Effector memory CD4-positive, alpha-beta T cell (primary cell): ENCODE data around the gene NEU2.

Experiments
- DNase-seq, 3 donors: peaks; one replicate each; pipeline ENCODE4 v3.0.0-alpha.2; 2020
- H3K27ac ChIP-seq: 2 replicates; pipeline ENCODE4 v1.7.0; 2013; ENCODE audit warnings: mild to moderate bottlenecking, low read length, moderate library complexity; ENCODE audit not compliant: insufficient read depth, poor library complexity, severe bottlenecking
- H3K27me3 ChIP-seq: replicated peaks from 2 replicates; pipeline ENCODE4 v1.7.0; 2013; ENCODE audit warnings: mild to moderate bottlenecking, low read length; ENCODE audit not compliant: insufficient read depth, control insufficient read depth, poor library complexity, severe bottlenecking
- H3K36me3 ChIP-seq: 2 replicates; pipeline ENCODE4 v1.7.0; 2013; ENCODE audit warnings: mild to moderate bottlenecking, low read length, moderate library complexity; ENCODE audit not compliant: control insufficient read depth, insufficient read depth
- H3K4me1 ChIP-seq: 2 replicates; pipeline ENCODE4 v1.7.0; 2013; ENCODE audit warnings: low read length, mild to moderate bottlenecking; ENCODE audit not compliant: control insufficient read depth, insufficient read depth, poor library complexity, severe bottlenecking
- H3K4me3 ChIP-seq: 2 replicates; pipeline ENCODE4 v1.7.0; 2013; ENCODE audit warnings: low read length, low read depth, mild to moderate bottlenecking; ENCODE audit not compliant: insufficient read depth, poor library complexity, severe bottlenecking
- H3K9me3 ChIP-seq: 2 replicates; pipeline ENCODE4 v1.7.0; 2013; ENCODE audit warnings: mild to moderate bottlenecking, low read length, moderate library complexity; ENCODE audit not compliant: control insufficient read depth
- total RNA-seq, 3 donors: gene quantifications; one replicate each; lab custom pipeline; 2026; lab: John Stamatoyannopoulos, UW

NEU2 gene
- 0 reads per million in 3 donors for total RNA-seq

DNA sequence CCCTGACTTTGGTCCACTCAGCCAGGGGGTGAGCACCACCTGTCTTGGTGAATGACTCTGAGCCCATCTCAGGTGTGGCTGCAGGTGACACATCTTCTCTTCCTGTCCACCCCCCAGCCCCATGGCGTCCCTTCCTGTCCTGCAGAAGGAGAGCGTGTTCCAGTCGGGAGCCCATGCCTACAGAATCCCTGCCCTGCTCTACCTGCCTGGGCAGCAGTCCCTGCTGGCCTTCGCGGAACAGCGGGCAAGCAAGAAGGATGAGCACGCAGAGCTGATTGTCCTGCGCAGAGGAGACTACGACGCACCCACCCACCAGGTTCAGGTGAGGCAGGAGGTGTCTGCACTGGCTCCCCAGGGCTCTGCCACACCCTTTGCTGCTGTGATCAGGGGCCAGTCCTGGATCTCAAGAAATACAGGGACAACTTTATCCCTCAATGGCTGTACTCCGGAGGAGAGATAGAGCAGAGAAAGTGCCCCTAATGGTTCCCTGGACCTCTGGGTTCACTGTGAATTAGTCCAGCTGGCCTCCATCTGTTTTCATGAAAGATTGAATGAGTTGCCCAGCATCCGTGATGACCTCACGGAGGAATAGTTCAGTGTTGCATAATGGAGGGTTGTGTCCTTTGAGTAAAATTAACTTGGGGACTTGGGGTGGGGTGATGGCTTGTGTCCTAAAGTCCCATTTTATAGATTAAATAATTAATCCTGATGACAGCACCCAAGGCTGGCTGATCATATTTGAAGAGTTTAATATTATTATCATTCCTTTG is at the start of gene NEU2:
NEU2 (plus strand) TSS at position 122 of the 770 bp plus-strand sequence; CDS start at position 122, 0 bp downstream.
- Histone ChIP-seq H3K27ac (no peak within 1 kb of the TSS), H3K4me1 (no peaks in the 10 kb centered on the region), H3K4me3 (no peak within 1 kb of the TSS), H3K27me3 (no peaks in the 10 kb centered on the region), H3K36me3 (no peaks in the 10 kb centered on the region), H3K9me3 (no peaks in the 10 kb centered on the region)
- no peak for DNase-seq

DNA sequence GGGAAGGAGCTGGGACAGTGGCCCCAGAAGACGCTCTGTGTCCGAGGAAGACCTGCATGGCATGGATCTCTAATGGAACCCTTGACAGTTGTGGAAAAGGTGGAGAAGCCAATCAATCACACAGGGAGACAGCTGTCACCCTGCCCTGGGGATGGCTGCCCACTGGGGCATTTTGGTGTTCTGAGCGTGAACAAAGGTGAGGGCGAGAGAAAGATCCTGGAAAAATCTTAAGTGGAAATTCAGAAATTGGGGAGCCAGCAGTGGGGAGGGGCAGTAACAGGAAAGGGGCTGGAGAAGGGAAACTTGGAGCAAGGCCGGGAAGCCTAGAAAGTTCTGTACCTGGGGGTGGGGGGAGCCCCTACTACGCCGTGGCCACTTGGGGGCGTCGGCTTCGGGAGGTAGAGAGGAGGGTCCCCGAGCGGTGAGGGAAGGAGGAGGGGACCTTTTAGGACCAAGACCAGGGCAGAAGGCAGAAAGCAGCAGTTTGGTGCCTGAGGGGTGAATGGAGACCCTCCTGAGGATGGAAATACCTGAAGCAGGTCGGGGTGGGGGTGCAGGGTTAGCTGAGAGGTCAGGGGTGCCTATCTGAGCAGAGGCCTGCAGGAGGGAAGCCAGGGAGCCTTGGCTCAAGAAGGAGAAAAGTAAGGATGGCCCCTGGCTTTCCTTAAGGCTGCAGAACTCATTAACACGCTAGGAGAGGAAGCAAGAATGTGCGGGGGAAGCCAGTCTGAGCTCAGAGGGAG is 49.4 kb upstream of the NEU2 start:
- Histone ChIP-seq H3K9me3 (no peaks in the 10 kb centered on the region), H3K27ac (no peak overlapping the region), H3K4me3 (no peak overlapping the region), H3K36me3 (no peaks in the 10 kb centered on the region), H3K4me1 (no peaks in the 10 kb centered on the region), H3K27me3 (no peaks in the 10 kb centered on the region)
- no peak for DNase-seq

DNA sequence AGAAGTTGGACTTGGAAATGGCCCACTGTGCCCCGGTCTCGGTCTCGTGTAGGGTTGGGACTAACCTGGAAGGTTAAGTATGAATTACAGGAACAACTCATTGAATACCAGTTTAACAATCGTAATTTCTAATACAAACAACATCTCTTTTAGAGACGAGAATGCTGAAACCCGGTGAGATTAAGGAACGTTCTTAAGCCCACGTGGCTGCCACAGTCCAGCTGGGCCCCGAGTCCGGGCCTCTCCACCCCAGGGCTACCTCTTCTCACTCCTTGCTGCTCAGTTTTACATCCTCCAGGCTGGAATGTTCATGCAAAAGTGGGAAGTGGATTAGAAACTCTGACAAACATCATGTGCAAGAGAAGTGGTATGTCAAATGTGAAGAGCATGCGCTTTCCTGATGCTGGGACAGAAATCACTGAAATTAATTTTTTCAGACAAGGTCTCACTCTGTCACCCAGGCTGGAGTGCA is 48.8 kb upstream of the NEU2 start:
- Histone ChIP-seq H3K27ac (no peak overlapping the region), H3K4me3 (no peak overlapping the region), H3K9me3 (no peaks in the 10 kb centered on the region), H3K27me3 (no peaks in the 10 kb centered on the region), H3K36me3 (no peaks in the 10 kb centered on the region), H3K4me1 (no peaks in the 10 kb centered on the region)
- DNase-seq: no peak

DNA sequence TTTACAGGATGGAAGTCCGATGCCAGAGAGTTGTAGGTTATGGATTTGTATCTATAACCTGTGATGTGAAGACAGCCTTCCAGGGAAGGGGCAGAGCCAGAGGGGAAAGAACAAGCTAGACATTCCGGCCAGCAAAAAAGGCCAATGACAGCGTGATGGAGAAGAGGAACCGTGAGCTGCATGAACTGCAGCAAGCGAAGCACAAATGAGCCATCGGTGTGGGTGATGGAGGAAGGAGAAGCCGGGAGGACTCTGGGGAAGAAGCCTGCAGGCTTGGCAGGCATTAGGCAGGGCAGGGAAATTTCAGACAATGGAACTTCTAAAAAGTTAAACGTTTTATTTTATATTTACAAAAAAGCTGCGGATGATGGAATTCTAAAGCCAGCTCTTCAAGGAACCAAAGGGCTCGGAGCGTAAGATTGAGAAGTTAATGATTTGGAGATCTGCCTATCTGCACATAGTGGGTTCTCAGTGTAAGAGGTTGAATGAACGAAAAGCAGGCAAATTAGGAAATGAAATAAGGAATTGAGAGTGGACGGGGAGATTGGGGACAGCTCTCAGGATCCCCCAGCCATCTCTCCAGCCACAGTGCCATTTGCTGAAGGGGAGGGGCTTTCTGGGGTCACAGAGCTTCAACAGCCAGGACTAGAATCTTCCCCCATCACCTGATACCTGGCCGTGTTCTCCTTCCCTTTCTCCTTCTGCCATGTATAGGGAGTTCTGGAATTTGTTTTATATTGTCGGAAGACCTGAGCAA is 47.8 kb upstream of the NEU2 start:
- no peaks in the 10 kb centered on the region for H3K36me3 ChIP-seq
- H3K4me3 ChIP-seq: no peak overlapping the region
- no peaks in the 10 kb centered on the region for H3K9me3 ChIP-seq

DNA sequence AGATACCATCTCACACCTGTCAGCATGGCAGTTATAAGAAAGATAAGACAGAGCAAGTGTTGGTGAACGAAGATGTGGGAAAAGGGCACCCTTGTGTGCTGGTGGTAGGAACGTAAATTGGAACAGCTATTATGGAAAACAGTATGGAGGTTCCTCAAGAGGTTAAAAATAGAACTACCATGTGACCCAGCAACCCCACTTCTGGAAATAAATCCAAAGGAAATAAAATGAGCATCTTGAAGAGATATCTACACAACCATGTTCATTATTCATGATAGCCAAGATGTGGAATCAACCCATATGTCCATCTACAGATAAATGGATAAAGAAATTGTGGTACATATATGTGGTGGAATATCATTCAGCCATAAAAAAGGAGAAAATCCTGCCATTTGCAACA is 46.3 kb upstream of the NEU2 start:
- no peak overlapping the region for H3K27ac ChIP-seq
- no peaks in the 10 kb centered on the region for H3K36me3 ChIP-seq
- H3K4me3 ChIP-seq: no peak overlapping the region
- DNase-seq: no peak
- H3K9me3 ChIP-seq: no peaks in the 10 kb centered on the region
- H3K27me3 ChIP-seq: no peaks in the 10 kb centered on the region
- no peaks in the 10 kb centered on the region for H3K4me1 ChIP-seq

More for the DNA sequence above, 47.8 kb upstream of the NEU2 start:
- Histone ChIP-seq H3K27ac (no peak overlapping the region), H3K27me3 (no peaks in the 10 kb centered on the region), H3K4me1 (no peaks in the 10 kb centered on the region)
- no peak for DNase-seq

DNA sequence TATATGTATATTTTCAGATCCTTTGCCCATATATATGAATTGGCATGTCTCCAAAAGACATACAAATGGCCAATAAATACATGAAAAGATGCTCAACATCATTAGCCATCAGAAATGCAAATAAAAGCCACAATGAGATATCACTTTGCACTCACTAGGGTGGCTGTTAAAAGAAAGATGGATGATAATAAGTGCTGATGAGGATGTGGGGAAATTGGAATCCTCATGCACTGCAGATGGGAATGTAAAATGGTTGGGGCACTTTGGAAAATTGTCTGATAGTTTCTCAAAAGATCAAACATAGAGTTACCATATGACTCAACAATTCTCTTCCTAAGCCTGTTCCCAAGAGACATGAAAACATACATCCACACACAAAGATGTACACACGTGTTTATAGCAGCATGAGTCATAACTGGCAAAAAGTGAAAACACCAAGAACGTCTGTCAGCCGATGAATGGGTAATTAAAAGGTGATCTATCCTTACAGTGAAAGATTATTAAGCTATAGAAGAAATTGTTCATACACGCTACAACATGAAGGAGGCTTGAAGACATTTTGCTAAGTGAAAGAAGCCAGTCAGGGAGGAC is 39.1 kb upstream of the NEU2 start:
- no peak overlapping the region for H3K4me3 ChIP-seq
- no peak overlapping the region for H3K27ac ChIP-seq
- no peak for DNase-seq

DNA sequence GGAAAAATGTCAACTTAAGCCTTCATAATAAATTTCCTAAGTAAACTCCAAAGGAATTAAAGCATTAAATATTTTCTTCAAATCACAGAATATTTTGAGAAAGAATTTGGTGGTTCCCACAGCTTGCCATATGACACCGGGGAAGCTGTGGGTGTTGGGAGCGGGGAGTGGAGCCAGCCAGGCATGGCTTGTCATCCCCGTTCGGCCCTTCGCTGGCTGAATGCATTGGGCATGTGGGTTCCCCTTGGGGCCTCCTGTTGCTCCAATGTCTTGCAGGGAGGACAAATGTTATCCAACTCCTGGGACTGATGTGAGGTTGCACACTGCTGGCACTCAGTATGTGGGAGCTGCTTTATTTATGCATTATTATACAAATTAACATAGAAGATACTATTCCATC is 38.0 kb upstream of the NEU2 start:
- Histone ChIP-seq H3K36me3 (no peaks in the 10 kb centered on the region), H3K27me3 (no peaks in the 10 kb centered on the region), H3K27ac (no peak overlapping the region), H3K4me1 (no peaks in the 10 kb centered on the region), H3K4me3 (no peak overlapping the region), H3K9me3 (no peaks in the 10 kb centered on the region)
- no peak for DNase-seq

More for the DNA sequence above, 39.1 kb upstream of the NEU2 start:
- H3K27me3 ChIP-seq: no peaks in the 10 kb centered on the region
- H3K36me3 ChIP-seq: no peaks in the 10 kb centered on the region
- H3K9me3 ChIP-seq: no peaks in the 10 kb centered on the region
- H3K4me1 ChIP-seq: no peaks in the 10 kb centered on the region

DNA sequence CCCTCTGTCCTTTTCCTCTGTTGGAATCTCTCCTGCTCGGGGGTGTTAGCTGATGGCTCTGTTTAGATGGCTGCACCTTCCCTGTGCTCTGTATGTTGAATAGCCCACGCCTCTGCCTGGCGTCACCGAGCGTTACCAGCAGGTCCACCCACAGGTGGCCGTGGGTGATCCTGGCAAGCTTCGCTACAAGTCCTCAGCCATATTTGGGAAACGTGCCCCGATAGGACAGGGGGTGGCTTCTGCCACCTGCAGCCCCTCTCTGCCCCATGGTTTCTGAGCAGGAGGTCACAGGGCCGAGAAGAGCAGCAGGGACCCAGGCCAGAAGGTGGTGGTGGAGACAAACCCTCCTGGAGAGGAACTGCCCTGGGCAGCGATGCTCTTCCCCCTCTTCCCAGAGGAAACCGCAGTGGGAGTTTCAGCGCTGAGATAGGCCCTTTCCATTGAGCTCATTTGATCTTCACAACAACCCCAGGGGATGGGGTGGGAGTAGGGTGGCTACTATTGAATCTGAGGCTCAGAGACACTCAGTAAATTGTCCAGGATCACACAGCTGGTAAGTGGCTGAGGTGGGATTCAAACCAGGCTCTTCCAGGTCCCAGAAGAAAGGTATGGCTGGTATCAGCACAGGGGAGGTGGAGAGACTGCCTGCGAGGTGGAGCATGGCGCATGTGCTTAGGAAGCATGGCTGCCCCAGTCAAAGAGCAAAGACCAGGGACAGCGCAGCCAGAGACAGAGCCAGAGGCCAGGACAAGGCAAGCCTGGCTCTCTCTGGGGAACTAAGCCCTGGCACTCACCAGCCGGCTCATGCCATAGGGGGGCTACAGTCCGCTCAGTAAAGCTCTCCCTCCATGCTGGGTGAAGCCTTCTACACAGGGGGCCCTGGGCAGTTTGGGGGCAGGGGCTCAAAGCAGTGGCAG is 34.5 kb upstream of the NEU2 start:
- Histone ChIP-seq H3K27me3 (no peaks in the 10 kb centered on the region), H3K36me3 (no peaks in the 10 kb centered on the region), H3K27ac (no peak overlapping the region), H3K4me1 (no peaks in the 10 kb centered on the region), H3K9me3 (no peaks in the 10 kb centered on the region), H3K4me3 (no peak overlapping the region)
- no peak for DNase-seq

DNA sequence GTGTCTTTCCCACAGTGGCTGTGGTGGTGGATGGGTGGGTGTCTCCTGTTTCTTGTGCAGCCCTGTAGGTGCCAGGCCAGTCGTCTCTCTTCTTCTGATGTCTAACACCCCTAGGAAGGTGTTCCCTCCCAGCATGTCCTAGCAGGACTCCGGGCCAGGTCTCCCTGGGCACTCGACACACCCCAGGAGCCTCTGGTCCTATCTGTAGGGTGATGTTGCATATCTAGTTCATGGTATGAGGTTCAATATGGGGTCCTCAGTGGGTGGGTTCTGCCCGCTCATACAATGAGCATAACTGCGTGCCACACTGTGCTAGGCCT is 33.8 kb upstream of the NEU2 start:
- no peaks in the 10 kb centered on the region for H3K36me3 ChIP-seq
- no peaks in the 10 kb centered on the region for H3K27me3 ChIP-seq
- no peaks in the 10 kb centered on the region for H3K9me3 ChIP-seq
- no peak overlapping the region for H3K27ac ChIP-seq
- DNase-seq: no peak
- H3K4me3 ChIP-seq: no peak overlapping the region
- no peaks in the 10 kb centered on the region for H3K4me1 ChIP-seq
